AG10803 (cell line): ENCODE measurements around the gene EIF2B2.

Experiments used
- DNase-seq: peaks from one replicate; pipeline ENCODE4 v3.0.0; 2010; ENCODE audit warnings: low read depth
- H3K4me3 ChIP-seq: 2 replicates; pipeline ENCODE4 v1.5.1; 2011; ENCODE audit warnings: mild to moderate bottlenecking, low read length, control low read depth
- CTCF ChIP-seq: conservative IDR thresholded peaks from 2 replicates; pipeline ENCODE4 v1.5.1; 2011; ENCODE audit warnings: mild to moderate bottlenecking, low read length, control low read depth, inconsistent platforms

The EIF2B2 gene

GRCh38 chr14:75054421-75054820 lies 51.7 kb downstream of the EIF2B2 start:
- TF ChIP-seq CTCF = no peak
- H3K4me3 ChIP-seq = no peak overlapping the region
- peak; percentile 33 for DNase-seq

GRCh38 chr14:75059642-75060041 lies 56.9 kb downstream of the EIF2B2 start:
- TF ChIP-seq CTCF = no peak
- DNase-seq = peak; percentile 58
- no peak overlapping the region for H3K4me3 ChIP-seq

GRCh38 chr14:75060420-75060819 lies 57.7 kb downstream of the EIF2B2 start:
- H3K4me3 ChIP-seq = no peak overlapping the region
- no peak for TF ChIP-seq CTCF

More at GRCh38 chr14:75060420-75060819, 57.7 kb downstream of the EIF2B2 start:
- no peak for DNase-seq
